ENCODE data around the gene SHROOM2.
A peak's percentile ranks its signal among the peaks of the same experiment; 100 is the strongest.

Gene SHROOM2

DNA sequence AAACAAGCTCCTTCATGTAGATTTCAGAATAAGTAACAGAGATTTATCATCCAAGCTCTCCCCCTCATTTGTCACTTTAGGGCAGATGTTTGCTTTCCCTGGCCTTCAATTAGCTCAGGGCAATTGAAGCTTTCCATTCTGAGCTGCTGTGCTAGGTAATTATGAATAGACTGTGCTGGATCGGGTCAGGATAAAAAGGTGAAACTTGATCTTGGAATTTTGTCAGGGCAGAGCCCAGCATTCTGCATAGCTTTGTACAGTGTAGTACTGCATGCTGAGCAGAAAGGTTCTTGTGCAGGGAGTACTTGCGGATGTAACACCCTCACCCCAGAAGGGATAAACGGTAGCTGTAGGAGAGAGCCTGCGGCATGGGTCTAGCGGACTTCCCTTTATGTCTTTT lies 116.9 kb downstream of the SHROOM2 start:
- peak in 1 of 2 experiments; percentile 66 for DNase-seq

DNA sequence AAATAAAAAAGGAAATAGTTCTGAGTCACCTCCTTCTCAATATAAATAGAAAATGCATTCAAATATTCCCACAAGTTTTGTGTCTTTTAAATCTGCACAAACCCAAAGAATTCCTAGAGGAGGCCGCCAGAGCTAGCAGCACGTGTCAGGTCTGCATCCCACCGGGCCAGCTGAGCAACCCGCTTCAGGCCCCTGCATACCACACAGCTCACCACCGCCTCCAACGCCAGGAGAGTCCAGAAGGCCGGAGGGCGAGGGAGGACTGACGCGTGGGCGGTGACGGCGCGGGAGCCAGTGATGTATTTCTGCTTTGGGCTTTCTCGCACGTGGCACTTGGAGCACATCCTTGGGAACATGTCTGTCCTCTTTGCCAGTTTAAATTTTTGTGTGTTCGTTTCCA lies 119.1 kb downstream of the SHROOM2 start:
- DNase-seq = no peak

DNA sequence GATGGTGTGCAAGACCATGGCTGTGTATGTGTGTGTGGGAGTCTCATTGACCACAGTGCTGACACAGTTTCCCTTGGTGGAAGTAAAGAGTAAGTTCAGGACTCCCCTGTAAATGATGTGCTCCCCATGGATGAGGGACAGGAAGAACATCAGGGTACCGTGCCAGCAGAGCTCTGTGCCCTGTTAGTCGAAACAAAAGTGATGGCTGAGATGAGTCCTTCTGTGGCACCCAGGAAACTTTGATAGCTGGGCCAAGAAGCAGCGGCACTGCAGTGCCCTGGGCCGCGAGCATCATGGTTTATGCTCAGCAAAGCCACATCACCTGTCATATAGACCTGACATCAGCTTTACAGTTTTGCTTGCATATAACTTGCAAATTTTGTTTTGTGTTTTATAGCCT lies 119.5 kb downstream of the SHROOM2 start:
- no peak for DNase-seq

DNA sequence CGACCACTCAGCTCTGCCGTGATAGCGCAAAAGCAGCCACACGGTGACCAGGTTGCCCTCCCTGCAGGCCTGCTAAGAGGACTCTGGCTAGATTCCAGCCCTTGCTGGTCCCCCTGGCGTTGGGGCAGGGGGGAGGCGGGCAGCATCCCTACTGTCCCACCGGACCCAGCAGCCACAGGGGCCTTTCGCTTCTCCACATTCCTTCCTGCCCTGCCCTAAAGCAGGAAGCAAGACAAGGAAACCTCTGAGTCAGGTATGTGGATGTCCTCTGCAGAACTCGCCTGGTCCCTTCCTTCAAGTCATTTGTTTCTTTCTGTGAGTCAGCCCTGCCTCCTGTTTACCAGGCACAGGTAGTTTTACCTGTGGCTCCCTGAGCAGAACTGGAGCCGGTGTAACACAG lies 120.7 kb downstream of the SHROOM2 start:
- no peak for DNase-seq

DNA sequence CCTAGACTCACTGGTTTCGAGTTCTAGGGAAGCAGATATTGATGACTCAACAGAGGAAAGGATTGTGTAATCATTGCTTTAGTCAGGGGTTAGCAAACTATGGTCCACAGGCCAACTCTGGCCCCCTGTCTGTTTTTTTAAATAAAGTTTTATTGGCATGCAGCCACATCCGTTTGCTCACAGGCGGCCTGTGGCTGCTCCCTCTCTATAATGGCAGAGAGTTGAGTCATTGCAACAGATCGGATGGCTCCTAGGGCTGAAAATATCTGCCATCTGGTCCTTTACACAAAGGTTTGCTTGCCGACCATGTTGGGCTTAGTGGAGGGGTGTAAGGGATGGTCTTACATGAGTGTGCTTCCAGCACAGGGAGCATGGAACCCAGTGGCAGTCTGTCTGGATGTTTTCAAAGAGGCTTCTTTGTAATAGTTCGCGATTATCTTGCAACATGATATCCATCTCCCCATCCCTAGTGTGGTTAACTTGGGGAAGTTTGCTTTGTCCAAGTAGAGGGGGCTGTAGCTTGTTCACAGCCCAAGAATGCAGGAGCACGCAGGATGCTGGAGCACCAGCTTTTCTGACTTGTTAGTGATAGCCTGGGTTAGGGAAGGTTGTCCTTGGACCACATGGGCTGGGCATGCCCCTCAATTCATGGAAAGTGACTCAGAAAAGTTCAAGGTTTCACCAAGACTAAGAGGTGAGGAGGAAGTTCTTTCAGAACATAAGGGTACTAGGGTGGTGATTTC lies 121.6 kb downstream of the SHROOM2 start:
- DNase-seq = no peak

DNA sequence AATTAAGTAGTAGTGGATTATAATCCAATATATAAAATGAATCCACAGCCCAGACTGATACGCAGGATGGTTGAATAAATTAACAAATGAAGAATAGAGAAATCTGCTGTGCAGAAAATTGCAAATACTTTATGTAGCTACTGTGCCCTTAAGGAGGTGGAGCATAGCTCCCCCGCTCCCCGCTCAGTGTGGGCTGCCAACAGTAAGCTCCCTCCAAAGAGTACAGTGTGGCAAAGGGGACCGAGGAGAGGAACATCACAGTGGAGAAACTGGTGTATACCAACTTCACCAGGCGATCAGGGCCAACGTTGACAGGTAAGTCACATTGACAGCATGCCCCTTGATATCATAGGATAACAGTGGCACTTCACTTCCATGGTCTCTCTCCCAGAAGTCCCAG lies 123.0 kb downstream of the SHROOM2 start:
- DNase-seq = no peak

DNA sequence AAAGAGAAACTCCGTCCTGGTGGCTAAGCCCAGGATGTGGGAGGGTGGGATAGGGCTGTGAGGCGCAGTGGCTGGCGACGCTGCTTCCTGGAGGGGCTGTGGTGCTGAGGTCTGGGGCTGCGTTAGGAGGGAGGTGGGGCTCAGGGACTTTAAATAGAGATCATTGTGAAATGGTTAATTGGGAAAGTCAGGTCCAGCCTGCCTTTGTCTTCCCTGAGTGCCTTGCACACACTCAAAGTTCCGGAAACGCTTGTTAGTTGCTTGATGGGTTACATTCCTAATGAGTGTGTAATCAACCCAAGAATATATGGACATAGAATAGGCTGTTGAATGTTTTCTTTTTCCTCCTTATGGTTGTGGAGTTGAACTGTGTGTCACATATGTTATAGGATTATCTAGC lies 125.3 kb downstream of the SHROOM2 start:
- no peak for DNase-seq

DNA sequence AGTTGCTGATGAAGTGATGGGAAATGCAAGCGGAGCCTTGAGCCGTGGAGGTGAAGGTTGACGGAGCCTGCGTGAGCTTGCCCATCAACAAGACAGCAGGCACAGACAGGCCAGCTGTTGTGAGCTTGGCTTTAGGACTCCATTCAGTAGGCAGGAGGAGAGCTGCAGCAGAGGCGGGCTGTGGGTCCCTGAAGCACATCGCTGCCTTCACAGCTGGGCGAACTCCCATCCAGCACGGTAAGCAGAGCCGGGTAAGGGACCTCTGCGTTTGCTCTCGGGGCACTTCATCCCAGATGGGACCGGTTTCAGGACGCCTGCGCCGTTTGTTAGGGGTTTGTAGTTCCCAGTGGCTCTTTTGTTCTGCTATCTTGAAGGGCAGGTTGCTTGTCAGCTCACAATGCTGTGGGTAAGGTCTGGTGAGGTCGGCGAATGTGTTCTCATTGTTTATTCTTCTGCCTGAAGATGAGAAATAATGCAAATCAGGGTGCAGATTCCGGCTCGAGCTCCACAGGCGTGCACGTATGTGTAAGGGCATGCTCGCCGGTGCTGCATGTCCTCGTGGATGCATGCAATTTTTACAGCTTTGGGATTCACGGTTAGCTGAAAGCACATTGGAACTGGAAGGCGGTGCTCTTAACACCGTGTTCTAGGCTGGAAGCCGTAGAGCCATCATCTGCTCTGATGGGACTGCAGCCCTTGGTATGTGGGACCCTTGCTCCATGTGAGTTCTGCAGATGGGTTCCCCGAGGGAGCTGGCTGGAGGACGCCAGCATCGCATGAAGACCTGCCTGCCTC lies 126.3 kb downstream of the SHROOM2 start:
- no peak for DNase-seq

DNA sequence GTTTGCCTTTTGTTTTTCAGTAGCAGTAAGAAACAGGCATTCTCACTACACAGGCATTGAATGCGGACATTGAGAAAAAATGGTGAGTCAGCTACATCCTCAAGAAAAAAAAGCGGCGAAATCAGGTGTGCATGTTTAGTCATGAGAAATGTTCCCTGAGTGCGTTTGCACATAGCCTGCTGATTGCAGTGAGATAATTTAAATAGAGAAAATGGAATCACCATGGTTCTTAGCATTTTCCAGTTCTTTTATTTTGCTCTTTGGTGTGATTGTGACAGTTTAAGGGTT lies 126.9 kb downstream of the SHROOM2 start:
- DNase-seq = no peak

DNA sequence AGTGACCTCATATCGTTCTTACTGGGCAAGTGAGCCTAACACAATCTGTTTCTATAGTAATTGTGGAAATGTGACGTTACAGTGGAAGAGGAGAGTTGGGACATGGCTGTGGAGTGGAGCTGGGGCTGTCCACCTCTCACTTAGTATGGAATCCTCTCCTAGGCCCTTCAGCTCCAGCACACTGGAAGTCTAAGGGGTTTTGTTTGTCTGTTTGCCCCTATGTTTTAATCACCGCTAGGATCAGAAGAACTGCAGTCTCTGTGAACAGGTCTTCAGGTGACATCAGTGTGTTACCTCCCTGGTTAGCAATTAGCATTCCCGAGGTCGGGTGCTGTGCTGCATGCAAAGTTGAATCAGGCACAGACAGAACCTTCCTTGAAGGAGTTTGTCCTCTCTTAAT lies 131.6 kb downstream of the SHROOM2 start:
- DNase-seq = no peak

DNA sequence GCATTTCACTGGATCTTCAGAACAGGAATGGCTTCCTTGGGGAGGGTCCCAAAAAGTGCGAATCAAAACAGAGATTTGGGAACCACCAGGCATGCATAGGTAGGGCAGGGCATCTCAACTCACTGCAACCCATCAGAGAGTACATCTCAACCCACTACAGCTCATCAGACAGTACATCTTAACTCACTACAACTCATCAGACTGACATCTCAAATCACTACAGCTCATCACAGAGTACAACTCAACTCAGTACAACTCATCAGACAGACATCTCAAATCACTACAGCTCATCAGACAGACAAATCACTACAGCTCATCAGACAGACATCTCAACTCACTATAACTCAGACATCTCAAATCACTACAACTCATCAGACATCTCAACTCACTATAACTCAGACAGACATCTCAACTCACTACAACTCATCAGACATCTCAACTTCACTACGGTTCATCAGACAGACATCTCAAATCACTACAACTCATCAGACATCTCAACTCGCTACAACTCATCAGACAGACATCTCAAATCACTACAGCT lies 133.5 kb downstream of the SHROOM2 start:
- DNase-seq = no peak

DNA sequence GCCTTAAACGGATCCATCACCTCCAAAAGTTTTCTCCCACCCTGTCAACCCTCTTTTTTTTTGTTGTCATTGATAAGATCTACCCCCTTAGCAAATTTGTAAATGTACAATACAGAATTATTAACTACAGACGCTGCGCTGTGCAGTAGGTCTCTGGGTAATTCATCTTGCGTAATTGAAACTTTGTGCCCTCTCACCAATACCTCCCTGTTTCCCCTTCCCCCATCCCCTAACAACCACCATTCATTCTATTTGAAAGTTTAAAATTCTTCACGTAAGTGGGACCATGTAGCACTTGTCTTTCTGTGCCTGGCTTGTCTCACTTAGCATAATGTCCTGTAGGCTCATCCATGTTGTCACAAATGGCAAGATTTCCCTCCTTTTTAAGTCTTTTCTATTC lies 135.2 kb downstream of the SHROOM2 start:
- no peak for DNase-seq

DNA sequence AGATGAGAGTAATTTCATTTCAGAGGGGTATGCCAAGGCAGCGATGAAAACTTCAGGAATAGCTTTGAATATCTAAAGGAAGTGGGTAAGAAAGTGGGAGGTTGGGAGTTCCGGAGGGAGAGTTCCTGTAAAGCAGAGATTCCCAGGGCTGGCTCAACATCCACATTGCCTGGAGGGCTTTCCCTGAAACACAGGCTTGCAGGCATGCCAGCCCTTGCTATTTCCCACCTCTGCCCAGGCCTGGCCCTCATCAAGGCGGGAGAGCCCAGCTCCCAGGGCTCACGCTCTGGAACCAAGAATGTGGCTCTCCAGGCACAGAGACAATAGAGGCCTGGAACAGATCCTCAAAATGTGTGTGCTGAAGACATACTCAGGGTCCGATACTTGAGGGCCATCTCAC lies 137.1 kb downstream of the SHROOM2 start:
- DNase-seq = no peak

DNA sequence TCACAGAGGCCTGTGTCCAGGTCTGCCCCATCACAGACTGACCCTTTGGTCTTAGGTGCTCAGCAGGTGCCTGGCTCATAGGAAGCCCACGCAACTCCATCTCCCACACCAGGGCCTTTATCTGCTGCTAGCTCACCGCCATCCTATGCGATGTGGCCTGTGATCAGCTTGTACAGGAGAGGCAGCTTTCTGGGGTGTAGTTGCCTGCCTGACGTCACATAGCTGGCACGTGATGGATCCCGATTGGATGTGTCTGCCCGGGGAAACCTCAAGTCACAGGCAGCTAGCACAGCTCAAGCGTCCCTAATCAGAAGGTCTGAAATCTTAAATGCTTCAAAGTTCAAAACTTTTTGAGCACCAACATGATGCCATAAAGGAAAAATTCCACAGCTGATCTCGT lies 139.8 kb downstream of the SHROOM2 start:
- no peak for DNase-seq

DNA sequence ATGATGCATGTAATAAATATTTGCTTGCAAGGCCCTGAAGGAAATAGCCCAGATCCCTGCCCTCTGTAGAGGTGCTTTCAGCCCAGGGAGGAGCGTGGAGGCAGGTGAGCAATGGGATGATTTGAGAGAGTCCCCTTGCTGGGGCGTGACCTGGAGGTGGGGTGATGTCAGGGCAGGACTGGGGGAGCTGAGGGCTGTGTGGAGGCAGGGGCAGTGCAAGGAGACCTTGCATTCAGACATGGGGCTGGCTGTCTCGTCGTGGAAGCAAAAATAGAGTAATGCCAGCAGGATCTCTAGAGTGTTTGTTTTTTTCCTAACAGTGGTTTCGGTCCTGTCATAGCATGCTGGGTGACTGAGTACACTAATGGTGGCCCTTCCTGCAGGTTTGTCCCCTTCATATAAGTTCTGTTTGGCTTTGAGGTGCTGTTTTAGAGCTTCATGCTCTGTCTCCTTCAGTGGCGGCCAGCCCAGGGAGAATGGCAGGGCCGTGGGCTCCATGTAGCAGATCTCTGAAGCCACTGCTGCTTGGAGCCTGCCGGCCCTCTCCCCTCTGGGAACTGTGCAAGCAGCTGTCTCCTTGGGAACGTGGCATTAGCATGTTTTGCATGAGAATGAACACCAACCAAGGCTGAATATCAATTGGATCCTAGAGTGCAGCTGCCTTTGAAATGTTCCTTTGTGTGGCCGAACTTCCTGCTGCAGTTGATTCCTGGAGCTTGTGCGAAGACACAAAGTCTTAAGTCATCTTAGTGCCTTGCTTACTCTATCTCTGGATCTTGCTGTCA lies 141.7 kb downstream of the SHROOM2 start:
- peak; percentile 54 to 79 for DNase-seq

DNA sequence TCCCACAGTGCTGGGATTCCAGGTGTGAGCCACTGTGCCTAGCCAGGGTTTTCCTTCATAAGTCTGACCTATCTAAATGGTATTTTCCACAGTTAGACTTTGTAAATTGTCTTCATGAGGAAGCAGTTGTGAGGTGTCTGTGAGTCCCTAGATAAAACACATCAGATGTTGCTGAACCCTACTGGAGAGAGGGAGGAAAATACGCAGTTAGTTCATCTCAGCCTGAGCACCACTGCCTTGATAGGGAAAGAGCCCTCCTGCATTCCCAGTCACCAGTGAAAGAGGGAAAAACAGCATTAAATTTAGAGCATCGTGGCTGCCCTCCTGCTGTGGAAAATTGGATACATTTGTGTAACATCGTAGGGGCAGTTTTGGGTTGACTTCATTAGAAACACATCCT lies 149.2 kb downstream of the SHROOM2 start:
- no peak for DNase-seq

DNA sequence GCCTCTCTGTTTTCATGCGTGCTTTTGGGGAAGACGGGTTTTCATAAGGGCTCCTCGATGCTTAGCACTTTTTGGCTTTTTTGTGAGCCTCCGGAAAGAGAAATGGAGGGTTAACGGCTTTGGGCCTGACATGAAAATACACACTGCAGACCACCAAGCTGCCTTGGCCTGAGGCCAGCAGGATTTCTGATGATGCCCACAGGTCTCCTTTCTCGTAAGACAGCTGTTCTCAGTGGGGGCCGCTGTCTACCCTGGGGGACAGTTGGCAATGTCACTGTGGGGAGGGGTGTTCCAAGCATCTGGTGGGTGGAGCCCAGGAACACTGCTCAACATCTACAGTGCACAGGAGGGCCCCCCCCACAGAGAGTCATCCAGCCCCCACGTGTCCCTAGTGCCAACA lies 151.5 kb downstream of the SHROOM2 start:
- no peak for DNase-seq

DNA sequence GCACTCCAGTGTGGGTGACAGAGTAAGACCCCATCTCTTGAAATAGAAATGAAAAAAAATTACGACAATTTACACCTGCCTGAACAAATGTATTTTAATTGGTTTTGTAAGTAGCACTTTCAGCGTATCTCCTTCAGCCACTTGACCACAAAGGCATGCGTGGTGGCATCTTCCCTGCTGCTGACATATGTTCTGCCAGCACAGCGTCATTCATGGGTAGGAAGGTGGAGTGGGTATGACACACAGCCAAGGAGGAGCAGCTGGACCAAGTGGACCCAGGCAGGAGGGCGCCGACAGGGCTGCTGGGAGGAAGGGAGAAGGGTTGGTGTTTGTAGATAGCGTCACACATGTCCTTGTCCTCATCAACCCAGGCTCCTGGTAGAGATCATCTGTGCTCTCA lies 152.3 kb downstream of the SHROOM2 start:
- no peak for DNase-seq

DNA sequence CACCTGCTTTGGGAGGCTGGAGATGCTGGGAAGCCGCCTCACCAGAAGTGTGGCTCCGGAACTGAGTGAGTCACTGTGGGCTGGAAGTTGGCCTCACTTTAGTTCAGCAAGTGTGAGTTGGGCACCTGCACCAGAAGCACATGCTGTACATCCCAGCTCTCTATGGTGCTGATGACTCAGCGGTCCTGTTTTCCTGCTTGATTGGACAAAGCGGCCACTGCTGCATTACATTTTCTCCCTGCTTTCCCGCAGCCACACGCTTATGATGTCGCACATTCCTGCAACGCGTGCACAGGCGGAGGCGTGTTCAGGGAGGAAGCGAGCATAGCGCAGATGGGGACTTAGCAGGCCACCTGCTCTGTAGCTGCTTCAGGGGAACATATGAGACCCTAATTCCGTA lies 154.2 kb downstream of the SHROOM2 start:
- DNase-seq = no peak

DNA sequence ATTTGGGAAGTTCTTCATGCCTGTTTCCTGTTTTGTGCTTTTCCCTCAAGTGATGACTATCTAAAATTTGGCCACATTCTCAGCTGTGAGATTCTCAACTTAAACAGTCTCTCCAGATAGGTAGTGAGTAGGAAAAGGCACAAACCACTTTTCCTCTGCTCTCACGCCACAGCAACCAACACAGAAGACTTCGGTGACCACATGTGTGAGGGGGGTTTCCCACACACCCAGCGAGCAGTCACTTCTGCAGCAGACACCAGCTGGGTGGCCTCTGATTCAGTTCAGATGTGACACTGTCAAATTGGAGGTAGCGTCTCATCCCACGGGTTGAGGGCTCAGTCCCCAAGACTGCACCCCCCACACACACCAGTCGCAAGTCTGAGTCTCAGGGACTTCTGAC lies 155.9 kb downstream of the SHROOM2 start:
- no peak for DNase-seq

DNA sequence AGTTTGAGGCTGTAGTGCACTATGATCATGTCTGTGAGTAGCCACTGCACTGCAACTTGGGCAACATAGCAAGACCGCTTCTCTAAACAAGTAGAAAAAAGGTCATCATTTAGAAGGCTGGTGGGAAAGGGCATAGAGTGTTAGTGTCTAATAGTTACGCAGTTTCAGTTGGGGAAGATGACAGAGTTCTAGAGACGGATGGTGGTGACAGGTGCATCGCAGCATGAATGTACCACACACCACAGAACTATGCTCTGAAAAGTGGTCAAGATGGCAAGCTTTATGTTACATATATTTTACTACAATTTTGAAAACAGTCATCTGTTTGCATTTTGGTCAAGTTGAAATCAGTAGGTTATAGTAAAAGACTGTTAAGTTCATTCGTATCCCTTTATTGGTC lies 157.2 kb downstream of the SHROOM2 start:
- DNase-seq = no peak

DNA sequence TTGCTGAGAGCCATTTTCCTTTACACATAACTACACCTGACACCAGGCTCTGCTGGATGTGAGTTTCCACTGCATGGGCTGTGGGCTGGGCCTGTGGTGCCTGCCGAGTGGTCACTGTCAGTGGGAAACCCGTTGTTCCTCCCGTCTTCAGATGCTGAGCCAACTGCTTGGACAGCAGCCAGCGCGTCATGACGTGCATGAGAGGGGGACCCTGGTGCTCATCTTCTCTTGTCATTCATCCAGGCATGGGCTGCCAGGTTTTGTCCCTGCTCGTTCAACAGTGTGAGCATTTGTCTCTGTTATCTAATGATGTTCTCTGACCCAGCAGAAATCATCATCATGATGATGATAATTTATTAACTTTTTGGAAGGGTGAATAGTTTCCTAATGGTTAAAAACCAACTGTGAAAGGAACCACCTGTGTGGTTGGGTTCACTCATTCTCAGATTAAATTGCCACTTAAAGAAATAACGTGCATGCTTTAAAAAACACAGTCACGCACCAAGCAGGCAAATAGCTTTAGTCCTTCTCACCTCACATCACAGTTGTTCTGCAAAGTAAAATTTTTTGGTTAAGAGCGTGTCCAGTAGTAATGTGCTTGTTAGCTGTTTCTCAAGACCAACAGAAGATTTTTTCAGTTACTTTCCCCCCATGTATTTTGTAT lies 161.0 kb downstream of the SHROOM2 start:
- DNase-seq = no peak

DNA sequence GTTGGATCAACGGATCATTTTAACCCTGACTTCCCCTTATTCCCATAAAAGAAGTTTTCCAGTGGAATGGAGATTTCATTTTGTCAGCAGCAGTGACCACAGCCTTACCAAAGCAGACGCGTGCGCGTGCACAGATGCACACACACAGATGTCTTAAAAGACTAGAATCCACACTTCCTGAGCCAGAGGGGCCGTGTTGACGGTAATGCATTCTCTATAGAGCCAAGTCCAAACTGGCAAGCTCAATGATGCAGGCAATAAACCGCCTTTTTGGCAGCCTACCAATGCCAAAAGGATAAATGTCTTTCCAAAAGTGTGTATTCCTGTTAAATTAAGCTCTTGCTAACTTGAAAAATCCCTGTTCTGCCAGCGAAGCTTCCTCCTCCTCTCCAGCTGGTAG lies 162.2 kb downstream of the SHROOM2 start:
- DNase-seq = peak; percentile 4 to 54
